ENCODE results near the gene PILRB.
"Not testable (repeated sequence)": the region's sequence is repeated elsewhere in the genome, so short reads cannot be mapped to it uniquely, and the experiment has no call there.

PILRB gene

GRCh38 chr7:100357131-100357561 is 771 bp upstream of the PILRB start:
- no peak for DNase-seq

DNA sequence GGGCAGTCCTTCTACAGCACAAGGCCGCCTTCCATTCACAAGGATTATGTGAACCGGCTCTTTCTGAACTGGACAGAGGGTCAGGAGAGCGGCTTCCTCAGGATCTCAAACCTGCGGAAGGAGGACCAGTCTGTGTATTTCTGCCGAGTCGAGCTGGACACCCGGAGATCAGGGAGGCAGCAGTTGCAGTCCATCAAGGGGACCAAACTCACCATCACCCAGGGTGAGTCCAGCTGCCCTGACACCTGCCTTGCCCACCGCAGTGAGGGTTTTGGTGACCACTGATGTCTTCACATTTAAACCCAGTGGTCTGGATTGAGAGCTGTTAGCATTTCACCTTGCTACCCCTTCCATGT is 918 bp downstream of the PILRB start:
- no peak for DNase-seq

DNA sequence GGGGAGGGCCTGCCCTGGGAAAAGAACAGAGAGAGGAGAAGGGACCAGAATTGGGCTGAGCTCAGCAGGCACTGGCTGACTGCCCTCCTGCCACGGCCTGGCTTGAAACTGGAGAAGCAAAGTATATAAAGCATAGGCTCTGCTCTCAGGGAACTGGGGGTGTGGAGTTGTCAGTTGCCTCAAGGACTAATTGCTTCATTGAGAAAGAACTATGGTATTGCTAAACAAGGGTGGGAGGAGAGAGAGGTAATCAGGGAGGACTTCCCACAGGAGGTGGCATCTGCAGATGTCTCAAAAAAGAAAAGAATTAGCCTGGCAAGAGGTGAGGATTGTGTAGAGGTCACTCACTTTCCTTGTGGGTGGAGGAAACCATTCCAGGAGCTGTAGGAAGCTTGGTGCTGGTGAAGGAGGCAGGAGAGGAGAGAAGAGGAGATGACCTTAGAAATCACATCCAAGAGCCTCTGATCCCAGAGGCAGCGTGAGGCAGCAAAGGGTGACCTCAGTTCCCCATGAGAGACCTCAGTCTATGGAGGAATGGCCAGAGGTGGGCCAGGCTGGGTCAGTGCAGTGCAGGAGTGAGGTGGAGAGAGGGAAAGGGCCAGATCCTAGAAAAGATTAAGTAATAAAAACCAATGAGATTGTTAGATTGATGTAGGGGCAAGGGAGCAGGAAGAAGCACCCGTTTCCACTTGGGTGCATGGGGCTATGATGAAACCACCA is 2.4 kb downstream of the PILRB start:
- no peak for DNase-seq

- no peak for DNase-seq
Measured at GRCh38 chr7:100363098-100363497, 5.2 kb downstream of the PILRB start.

- not testable (repeated sequence) for DNase-seq
Measured at GRCh38 chr7:100363797-100364196, 5.9 kb downstream of the PILRB start.

- peak in 1 of 2 experiments; percentile 27 for DNase-seq
Measured at GRCh38 chr7:100364480-100364879, 6.6 kb downstream of the PILRB start.

GRCh38 chr7:100365998-100366367 is 8.1 kb downstream of the PILRB start:
- not testable (repeated sequence) for DNase-seq

- no peak for DNase-seq
Measured at GRCh38 chr7:100366411-100367250, 8.7 kb downstream of the PILRB start.

DNA sequence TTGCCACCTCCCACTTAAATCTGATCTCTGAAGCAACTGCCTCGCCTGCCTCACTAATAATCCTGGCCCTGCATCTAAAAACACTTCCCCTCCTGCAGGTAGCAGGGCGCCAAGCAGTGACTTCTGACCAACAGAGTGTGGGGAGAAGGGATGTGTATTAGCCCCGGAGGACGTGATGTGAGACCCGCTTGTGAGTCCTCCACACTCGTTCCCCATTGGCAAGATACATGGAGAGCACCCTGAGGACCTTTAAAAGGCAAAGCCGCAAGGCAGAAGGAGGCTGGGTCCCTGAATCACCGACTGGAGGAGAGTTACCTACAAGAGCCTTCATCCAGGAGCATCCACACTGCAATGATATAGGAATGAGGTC is 9.3 kb downstream of the PILRB start:
- no peak for DNase-seq

DNA sequence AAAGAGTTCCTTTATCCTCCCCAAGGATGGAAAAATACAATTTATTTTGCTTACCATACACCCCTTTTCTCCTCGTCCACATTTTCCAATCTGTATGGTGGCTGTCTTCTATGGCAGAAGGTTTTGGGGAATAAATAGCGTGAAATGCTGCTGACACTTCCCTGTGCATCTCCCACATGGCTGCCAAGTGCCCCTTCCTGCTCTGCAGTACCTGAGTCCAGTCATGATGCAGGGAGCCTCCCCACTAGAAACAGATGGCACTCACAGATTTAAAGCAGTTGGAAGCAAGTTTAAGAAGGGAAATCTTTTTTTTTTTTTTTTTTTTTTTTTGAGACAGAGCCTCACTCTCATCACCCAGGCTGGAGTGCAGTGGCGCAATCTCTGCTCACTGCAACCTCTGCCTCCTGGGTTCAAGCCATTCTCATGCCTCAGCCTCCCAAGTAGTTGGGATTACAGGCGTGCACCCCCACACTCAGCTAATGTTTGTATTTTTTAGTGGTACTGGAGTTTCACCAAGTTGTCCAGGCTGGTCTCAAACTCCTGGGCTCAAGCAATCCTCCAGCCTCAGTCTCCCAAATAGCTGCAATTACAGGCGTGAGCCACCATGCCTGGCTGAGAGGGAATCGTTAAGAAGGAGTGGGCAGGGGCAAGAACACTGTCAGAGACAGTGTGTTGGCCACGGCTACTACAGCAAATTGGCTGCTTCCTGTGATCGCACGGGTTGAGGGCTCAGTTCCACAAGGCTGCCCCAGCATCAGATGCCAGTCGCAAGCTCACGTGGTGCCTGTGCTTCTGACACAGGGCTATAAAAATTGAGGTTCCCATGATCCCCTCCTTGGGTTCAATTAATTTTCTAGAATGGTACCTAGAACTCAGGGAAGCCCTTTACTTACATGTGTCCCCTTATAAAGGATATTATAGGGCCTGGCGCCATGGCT is 10.0 kb downstream of the PILRB start:
- peak in 1 of 2 experiments; percentile 25 for DNase-seq

- no peak for DNase-seq
Measured at GRCh38 chr7:100369105-100369504, 11.2 kb downstream of the PILRB start.

DNA sequence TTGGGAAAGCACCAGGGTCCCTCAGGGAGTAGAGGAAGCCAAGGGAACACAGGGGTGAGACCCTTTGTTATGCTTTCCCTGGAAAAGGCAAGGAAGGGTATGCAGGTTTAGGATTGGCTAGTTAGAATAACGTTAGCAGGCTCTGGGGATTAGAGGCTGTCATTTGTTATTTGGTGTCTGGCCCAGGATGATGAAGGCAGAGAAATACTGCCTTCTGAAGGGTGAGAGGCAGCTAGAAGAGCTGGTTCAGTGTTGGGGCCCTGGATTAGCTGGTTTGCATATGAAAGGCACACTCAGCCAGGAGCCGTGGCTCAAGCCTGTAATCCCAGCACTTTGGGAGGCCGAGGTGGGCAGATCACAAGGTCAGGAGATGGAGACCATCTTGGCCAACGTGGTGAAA is 12.4 kb downstream of the PILRB start:
- DNase-seq, result no peak

GRCh38 chr7:100370746-100371145 is 12.8 kb downstream of the PILRB start:
- DNase-seq, result no peak

DNA sequence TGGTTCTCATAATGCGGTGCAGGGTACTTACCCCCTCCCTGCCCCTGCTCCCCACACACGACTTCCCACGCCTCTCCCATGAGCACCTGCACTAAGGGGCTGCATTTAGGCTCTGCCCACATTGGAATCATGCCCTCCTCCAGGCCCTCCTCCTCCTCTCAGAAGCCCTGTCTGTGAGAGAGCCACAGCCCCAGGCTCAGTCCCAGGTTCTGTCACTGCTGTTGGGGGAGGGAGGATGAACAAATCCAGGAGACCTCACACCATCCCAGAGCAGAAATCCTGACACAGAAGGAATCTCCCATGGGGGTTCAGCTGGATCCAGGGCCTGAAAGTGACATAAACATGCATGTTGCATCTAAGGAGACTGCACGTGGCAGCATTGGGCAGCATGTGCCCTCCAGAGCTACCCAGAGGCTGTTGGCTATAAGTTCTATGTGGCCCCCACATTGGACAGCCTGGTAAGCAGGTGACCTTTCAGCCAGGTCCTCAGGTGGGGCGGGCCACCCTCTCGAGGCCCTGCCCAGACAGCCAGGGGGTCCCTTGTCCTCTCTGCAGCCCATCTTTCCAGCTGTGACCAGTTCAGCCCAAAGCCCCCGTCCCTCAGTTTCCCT is 13.7 kb downstream of the PILRB start:
- no peak for DNase-seq

GRCh38 chr7:100372256-100372655 is 14.3 kb downstream of the PILRB start:
- DNase-seq, result no peak

DNA sequence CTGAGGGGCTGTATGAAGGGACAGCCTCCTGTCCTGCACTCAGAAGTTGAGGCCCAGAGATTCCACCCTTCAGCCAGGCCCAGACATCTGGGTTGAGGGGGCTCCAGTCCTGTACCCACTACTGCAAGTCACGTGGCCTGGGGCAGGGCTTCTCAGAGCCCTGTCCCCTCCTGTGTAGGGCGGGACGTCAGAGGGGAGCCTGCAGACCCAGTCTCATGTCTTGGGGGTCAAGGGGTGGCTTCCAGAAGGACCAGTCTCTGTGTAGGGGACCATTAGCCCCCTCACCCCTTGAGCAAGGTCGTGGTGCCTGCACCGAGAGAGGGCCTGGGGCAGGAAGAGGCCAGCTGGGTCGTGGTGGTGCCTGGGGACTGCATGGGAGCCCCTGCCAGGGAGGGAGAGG is 14.8 kb downstream of the PILRB start:
- DNase-seq, result no peak

DNA sequence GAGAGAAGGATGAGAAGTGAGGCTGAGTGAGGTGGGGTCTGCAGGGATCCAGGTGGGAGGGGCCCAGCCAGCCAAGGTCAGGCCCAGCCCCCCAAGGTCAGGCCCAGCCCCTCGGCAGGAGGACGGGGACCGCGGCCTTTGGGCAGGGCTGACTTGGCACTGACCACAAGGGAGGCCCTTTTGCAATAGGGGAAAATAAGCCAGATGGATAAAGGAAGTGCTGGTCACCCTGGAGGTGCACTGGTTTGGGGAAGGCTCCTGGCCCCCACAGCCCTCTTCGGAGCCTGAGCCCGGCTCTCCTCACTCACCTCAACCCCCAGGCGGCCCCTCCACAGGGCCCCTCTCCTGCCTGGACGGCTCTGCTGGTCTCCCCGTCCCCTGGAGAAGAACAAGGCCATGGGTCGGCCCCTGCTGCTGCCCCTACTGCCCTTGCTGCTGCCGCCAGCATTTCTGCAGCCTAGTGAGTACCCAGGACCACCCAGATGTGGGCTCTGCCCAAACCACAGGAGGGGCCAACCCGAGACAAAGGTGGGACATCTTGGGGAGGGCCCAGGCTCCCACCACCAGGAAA is 15.4 kb downstream of the PILRB start, which contains the start of gene PILRA:
TSS of gene PILRA (plus strand) at position 227 of the 571 bp plus-strand sequence. CDS start at position 397, 170 bp downstream.
- DNase-seq, result no peak

DNA sequence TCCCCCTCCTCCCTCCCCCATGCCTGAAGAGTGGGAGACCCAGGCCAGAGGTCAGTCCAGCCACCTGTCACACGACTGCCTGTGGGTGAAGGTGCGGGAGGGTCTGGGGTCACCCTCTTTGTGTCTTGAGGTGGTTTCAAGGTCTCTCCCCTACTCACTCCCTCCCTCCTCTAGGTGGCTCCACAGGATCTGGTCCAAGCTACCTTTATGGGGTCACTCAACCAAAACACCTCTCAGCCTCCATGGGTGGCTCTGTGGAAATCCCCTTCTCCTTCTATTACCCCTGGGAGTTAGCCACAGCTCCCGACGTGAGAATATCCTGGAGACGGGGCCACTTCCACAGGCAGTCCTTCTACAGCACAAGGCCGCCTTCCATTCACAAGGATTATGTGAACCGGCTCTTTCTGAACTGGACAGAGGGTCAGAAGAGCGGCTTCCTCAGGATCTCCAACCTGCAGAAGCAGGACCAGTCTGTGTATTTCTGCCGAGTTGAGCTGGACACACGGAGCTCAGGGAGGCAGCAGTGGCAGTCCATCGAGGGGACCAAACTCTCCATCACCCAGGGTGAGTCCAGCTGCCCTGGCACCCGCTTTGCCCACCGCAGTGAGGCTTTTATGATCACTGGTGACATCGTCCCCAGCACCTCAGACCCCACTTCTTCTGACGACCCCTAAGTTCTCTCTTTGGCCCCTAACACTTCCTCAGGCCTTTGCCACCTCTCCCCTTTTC is 16.1 kb downstream of the PILRB start:
- not testable (repeated sequence) for DNase-seq

DNA sequence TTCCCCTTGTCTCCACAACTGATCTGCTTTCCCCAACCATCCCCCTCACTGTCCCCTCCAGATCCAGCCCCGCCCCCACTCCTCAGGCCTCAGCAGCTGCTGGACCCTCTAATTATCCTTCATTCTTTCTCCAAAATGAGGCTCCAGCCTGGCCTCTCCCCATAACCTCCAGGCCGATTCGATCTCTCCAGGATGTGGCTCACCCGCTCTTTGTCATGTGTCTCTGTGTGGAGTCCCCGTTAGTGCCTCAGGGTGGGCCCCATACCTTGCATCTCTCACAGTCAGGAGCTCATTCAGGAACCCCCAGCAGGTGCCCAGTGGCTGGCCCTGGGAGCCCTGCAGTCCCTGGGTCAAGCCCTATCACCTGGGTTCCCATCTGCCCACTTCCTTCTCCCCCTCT is 16.7 kb downstream of the PILRB start:
- no peak for DNase-seq

DNA sequence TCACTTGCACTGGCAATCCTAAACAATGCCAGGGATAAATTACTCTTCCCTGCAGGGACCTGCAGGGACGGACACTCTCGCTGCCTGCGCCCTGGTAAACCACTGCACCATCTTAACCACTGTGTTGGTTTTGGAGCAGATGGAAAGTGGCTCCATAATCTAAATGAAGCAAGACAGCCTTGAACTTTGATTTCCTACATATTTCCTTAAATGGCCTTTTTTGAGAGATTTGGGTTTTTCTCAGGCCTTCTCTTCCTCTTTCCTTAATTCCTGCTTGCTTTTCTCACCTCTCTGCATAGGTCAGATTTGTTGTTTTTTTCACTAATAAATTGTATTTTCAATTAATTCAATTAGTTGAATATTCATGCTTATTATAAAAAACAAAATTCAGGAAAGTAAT is 18.1 kb downstream of the PILRB start:
- DNase-seq, result no peak

DNA sequence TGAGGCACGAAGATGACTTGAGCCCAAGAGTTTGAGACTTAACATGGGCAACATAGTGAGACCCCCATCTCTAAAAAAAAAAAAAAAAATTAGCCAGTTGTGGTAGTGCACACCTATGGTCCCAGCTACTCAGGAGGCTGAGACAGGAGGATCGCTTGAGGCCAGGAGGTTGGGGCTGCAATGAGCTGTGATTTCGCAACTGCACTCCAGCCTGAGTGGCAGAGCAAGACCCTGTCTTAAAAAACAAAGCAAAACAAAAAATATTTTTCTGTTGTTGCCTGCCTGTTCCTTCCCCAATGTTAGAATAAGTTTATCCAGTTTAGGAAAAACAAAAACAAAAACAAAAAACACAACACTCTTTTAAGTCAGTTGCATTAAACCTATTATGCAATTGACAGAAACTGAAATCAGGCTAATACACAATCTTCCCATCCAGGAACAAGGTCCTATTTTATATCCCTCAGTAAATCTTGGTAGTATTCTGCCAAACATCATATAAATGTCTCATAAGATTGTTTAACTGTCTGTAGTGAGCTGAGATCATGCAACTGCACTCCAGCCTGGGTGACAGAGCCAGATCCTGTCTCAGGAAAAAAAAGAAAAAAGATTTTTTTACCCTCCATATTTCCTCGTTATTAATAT is 20.3 kb downstream of the PILRB start:
- DNase-seq, result no peak
